GM06990 (cell line): ENCODE results near the gene NRIP2.

ENCODE experiments used
- DNase-seq: peaks from one replicate; pipeline ENCODE4 v3.0.0-alpha.2; 2011; ENCODE audit not compliant: insufficient read length; ENCODE audit errors: extremely low read depth
- H3K27me3 ChIP-seq: replicated peaks from 2 replicates; pipeline ENCODE4 v1.6.0; 2011; ENCODE audit warnings: low read length; ENCODE audit not compliant: control insufficient read depth, insufficient read depth
- H3K36me3 ChIP-seq: 2 replicates; pipeline ENCODE4 v1.5.1; 2011; ENCODE audit warnings: low read length; ENCODE audit not compliant: control insufficient read depth, insufficient read depth
- H3K4me3 ChIP-seq: replicated peaks from 2 replicates; pipeline ENCODE4 v1.5.1; 2011; ENCODE audit warnings: low read depth, mild to moderate bottlenecking, control low read depth, low read length
- CTCF ChIP-seq: IDR thresholded peaks from 2 replicates; pipeline ENCODE4 v1.5.1; 2011; ENCODE audit warnings: low read length, control low read depth, mild to moderate bottlenecking, inconsistent platforms; ENCODE audit not compliant: insufficient read depth, poor library complexity, severe bottlenecking

NRIP2 gene

DNA sequence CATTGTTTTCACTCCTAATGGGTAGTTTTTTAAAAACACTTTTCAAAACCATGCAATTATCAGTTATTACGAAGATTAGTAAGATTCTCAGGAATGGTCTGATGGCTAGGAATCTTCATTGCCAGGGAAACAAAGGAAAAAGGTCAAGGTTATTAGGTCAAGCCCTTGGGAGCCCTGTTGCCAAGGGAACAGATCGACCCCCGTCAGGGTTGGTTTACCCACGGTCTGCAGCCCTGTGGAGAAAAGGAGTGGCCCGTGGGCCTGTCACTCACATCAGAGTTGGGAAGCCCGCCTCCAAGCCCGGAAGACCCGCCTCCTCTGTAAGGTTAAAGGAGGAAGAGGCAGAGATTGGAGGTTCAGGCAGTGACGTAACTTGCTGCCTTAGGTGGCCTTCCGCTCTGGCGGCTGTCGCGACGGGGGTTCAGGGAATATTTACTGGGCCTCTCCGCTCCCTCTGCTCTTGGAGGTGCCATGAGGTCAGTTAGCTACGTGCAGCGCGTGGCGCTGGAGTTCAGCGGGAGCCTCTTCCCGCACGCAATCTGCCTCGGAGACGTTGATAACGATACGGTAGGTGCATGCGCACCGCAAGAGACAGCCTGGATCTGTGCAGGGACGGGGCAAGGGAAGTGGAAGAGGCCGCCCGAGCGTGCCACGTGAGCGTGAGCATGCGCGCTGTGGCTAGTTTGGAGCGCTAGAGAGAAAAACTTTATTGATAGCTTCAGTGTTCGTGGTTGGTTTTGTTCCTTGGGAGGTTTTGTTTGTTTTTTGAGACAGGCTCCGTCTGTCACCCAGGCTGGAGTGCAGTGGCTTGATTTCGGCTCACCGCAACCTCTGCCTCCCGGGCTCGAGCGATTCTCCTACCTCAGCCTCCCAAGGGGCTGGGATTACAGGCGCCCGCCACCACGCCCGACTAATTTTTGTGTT is 22.3 kb downstream of the NRIP2 start, which contains the start of gene ITFG2:
ITFG2 (plus strand) TSS at position 379 of the 924 bp plus-strand sequence; CDS start at position 472, 93 bp downstream.
- no peaks in the 10 kb centered on the region for H3K27me3 ChIP-seq
- H3K36me3 ChIP-seq: peaks cover 3% of the 10 kb centered on the region
- TF ChIP-seq CTCF: no peak
- peak; percentile 98 for DNase-seq
- peak within 1 kb of the TSS; percentile 80 for H3K4me3 ChIP-seq

DNA sequence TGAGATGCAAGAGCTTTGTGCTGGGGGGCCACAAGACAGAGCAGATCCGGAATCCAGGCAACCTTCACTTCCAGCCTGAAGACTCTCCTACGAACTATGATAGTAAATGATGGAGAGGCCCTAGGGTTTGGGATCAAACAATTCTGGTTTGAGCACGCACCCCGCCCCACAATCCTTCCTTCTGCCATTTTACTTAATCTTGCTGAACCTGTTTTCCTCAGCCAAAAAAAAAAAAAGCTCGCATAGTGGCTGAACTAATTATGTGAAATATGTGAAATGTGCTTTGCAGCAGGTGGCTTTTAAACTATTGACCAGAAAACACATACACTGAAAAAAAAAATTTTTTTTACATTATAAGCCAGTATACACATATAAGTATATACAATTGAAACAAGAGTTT is 23.0 kb downstream of the NRIP2 start:
- H3K36me3 ChIP-seq: peaks cover 3% of the 10 kb centered on the region
- H3K27me3 ChIP-seq: no peaks in the 10 kb centered on the region
- DNase-seq: no peak
- peak overlapping the region; percentile 80 for H3K4me3 ChIP-seq
- TF ChIP-seq CTCF: no peak

GRCh38 chr12:2806700-2807099 is 28.1 kb downstream of the NRIP2 start:
- no peak overlapping the region for H3K4me3 ChIP-seq
- H3K36me3 ChIP-seq: peaks cover 6% of the 10 kb centered on the region
- no peak for TF ChIP-seq CTCF
- H3K27me3 ChIP-seq: no peaks in the 10 kb centered on the region
- DNase-seq: no peak

- Histone ChIP-seq H3K4me3 (no peak overlapping the region), H3K27me3 (no peaks in the 10 kb centered on the region), H3K36me3 (peaks cover 12% of the 10 kb centered on the region)
- TF ChIP-seq CTCF: no peak
- DNase-seq: no peak
These were observed 29.7 kb downstream of the NRIP2 start for GRCh38 chr12:2805143-2805520.

- H3K36me3 ChIP-seq: peaks cover 12% of the 10 kb centered on the region
- DNase-seq: no peak
These were observed 30.3 kb downstream of the NRIP2 start for GRCh38 chr12:2804393-2805142.

More at GRCh38 chr12:2804393-2805142, 30.3 kb downstream of the NRIP2 start:
- H3K27me3 ChIP-seq: no peaks in the 10 kb centered on the region
- no peak for TF ChIP-seq CTCF
- H3K4me3 ChIP-seq: no peak overlapping the region
